SK-N-SH treated with all-trans-retinoic acid at 6 μM for 48 hours (cell line): ENCODE measurements around the gene POLE.

Source experiments
- ATAC-seq: fragments of 200-7000 bp; cut with Tn5 transposase; 3 replicates; pipeline ENCODE4 v1.9.1; 2020; ENCODE audit warnings: mild to moderate bottlenecking, moderate library complexity
- ARNTL ChIP-seq: fragments of 450-650 bp; formaldehyde crosslinking; IDR thresholded peaks from 2 replicates; pipeline ENCODE4 v1.5.0; 2020; ENCODE audit warnings: low read depth, mild to moderate bottlenecking, moderate library complexity, borderline replicate concordance
- BACH2 ChIP-seq: fragments of 250-450 bp; sonication (Bioruptor Pico); IDR thresholded peaks from 2 replicates; pipeline ENCODE4 v1.9.0; 2021; ENCODE audit warnings: mild to moderate bottlenecking, borderline replicate concordance
- CREB5 ChIP-seq: fragments of 250-450 bp; sonication (Bioruptor Pico); IDR thresholded peaks from 2 replicates; pipeline ENCODE4 v1.5.1; 2020; ENCODE audit warnings: low read depth, mild to moderate bottlenecking, moderate library complexity
- CSDC2 ChIP-seq: fragments of 250-450 bp; sonication (Bioruptor Pico); IDR thresholded peaks from 2 replicates; pipeline ENCODE4 v1.5.0; 2020; ENCODE audit warnings: mild to moderate bottlenecking, moderate library complexity
- ESRRG ChIP-seq: fragments of 250-450 bp; sonication (Bioruptor Pico); IDR thresholded peaks from 2 replicates; pipeline ENCODE4 v1.6.1; 2021; ENCODE audit warnings: mild to moderate bottlenecking
- PPARA ChIP-seq: fragments of 250-450 bp; sonication (Bioruptor Pico); IDR thresholded peaks from 2 replicates; pipeline ENCODE4 v1.5.0; 2020; ENCODE audit warnings: mild to moderate bottlenecking, borderline replicate concordance
- SNAI2 ChIP-seq: fragments of 250-450 bp; sonication (Bioruptor Pico); IDR thresholded peaks from 2 replicates; pipeline ENCODE4 v1.5.0; 2020; ENCODE audit warnings: mild to moderate bottlenecking, moderate library complexity
- TCF4 ChIP-seq: fragments of 250-450 bp; sonication (Bioruptor Pico); IDR thresholded peaks from 2 replicates; pipeline ENCODE4 v1.8.0; 2021; ENCODE audit warnings: mild to moderate bottlenecking, moderate library complexity, borderline replicate concordance
- TOX ChIP-seq: fragments of 250-450 bp; sonication (Bioruptor Pico); IDR thresholded peaks from 2 replicates; pipeline ENCODE4 v1.8.0; 2021; ENCODE audit warnings: mild to moderate bottlenecking, moderate library complexity, borderline replicate concordance
- ZFP3 ChIP-seq: fragments of 250-450 bp; sonication (Bioruptor Pico); IDR thresholded peaks from 2 replicates; pipeline ENCODE4 v1.5.0; 2020; ENCODE audit warnings: mild to moderate bottlenecking, moderate library complexity
- ZFP30 ChIP-seq: fragments of 450-650 bp; formaldehyde crosslinking; IDR thresholded peaks from 2 replicates; pipeline ENCODE4 v1.5.0; 2022; ENCODE audit warnings: mild to moderate bottlenecking, moderate library complexity
- ZNF565 ChIP-seq: fragments of 450-650 bp; formaldehyde crosslinking; conservative IDR thresholded peaks from 2 replicates; pipeline ENCODE4 v1.5.0; 2020; ENCODE audit warnings: low read depth, mild to moderate bottlenecking, moderate library complexity
- ZNF8 ChIP-seq: fragments of 450-650 bp; formaldehyde crosslinking; IDR thresholded peaks from 2 replicates; pipeline ENCODE4 v1.5.0; 2020; ENCODE audit warnings: mild to moderate bottlenecking, moderate library complexity
- TF ChIP-seq, protein P1 (sequence below): fragments of 250-450 bp; sonication (Bioruptor Pico); IDR thresholded peaks from 2 replicates; pipeline ENCODE4 v1.5.1; 2021; ENCODE audit warnings: mild to moderate bottlenecking, moderate library complexity
- TF ChIP-seq, protein P2 (sequence below): fragments of 250-450 bp; sonication (Bioruptor Pico); IDR thresholded peaks from 2 replicates; pipeline ENCODE4 v1.8.0; 2020; ENCODE audit warnings: mild to moderate bottlenecking, moderate library complexity, borderline replicate concordance

Gene POLE

GRCh38 chr12:132593938-132594358 is 93.2 kb downstream of the POLE start (continued):
- TF ChIP-seq, protein P1, sequence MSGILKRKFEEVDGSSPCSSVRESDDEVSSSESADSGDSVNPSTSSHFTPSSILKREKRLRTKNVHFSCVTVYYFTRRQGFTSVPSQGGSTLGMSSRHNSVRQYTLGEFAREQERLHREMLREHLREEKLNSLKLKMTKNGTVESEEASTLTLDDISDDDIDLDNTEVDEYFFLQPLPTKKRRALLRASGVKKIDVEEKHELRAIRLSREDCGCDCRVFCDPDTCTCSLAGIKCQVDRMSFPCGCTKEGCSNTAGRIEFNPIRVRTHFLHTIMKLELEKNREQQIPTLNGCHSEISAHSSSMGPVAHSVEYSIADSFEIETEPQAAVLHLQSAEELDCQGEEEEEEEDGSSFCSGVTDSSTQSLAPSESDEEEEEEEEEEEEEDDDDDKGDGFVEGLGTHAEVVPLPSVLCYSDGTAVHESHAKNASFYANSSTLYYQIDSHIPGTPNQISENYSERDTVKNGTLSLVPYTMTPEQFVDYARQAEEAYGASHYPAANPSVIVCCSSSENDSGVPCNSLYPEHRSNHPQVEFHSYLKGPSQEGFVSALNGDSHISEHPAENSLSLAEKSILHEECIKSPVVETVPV (CRISPR knock-in tag): no peak
- TF ChIP-seq ESRRG (CRISPR knock-in tag): no peak
- no peak for TF ChIP-seq ARNTL (CRISPR knock-in tag)
- no peak for TF ChIP-seq CSDC2
- no peak for TF ChIP-seq SNAI2 (CRISPR knock-in tag)
- no peak for TF ChIP-seq ZFP3 (CRISPR knock-in tag)
- no peak for TF ChIP-seq TOX (CRISPR knock-in tag)
- no peak for TF ChIP-seq ZNF8 (CRISPR knock-in tag)
- TF ChIP-seq CREB5 (CRISPR knock-in tag): no peak

GRCh38 chr12:132593521-132593920 is 93.6 kb downstream of the POLE start:
- peak; percentile 21 for ATAC-seq
- no peak for TF ChIP-seq ARNTL (CRISPR knock-in tag)
- TF ChIP-seq PPARA (CRISPR knock-in tag): no peak
- TF ChIP-seq, protein P1 (CRISPR knock-in tag): no peak
- TF ChIP-seq CREB5 (CRISPR knock-in tag): no peak
- no peak for TF ChIP-seq CSDC2
- TF ChIP-seq, protein P2, sequence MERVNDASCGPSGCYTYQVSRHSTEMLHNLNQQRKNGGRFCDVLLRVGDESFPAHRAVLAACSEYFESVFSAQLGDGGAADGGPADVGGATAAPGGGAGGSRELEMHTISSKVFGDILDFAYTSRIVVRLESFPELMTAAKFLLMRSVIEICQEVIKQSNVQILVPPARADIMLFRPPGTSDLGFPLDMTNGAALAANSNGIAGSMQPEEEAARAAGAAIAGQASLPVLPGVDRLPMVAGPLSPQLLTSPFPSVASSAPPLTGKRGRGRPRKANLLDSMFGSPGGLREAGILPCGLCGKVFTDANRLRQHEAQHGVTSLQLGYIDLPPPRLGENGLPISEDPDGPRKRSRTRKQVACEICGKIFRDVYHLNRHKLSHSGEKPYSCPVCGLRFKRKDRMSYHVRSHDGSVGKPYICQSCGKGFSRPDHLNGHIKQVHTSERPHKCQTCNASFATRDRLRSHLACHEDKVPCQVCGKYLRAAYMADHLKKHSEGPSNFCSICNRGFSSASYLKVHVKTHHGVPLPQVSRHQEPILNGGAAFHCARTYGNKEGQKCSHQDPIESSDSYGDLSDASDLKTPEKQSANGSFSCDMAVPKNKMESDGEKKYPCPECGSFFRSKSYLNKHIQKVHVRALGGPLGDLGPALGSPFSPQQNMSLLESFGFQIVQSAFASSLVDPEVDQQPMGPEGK: no peak
- TF ChIP-seq, all 23 proteins: peak for 0

DNA sequence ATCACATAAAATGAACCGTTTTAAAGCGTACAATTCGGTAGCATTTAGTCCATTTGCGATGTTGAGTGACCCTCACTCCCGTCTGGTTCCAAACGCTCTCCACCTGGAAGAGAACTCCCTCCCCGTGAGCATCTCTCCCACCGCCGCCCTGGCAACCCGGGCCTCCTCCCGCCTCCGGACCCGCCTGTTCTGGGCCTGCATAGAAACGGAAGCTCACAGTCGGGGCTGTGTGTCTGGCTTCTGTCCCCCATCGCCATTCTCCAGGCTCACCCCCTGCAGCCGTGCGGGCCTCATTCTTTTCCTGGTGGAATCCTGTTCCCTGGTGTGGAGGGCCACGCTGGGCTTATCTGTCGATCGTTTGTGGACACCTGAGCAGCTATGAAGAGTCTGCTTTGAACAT is 94.1 kb downstream of the POLE start:
- ATAC-seq: no peak
- no peak for TF ChIP-seq ZNF565 (CRISPR knock-in tag)
- TF ChIP-seq, protein P1 (CRISPR knock-in tag): no peak
- no peak for TF ChIP-seq CSDC2
- TF ChIP-seq SNAI2 (CRISPR knock-in tag): no peak
- no peak for TF ChIP-seq TCF4 (CRISPR knock-in tag)
- no peak for TF ChIP-seq ZFP30
- no peak for TF ChIP-seq BACH2

DNA sequence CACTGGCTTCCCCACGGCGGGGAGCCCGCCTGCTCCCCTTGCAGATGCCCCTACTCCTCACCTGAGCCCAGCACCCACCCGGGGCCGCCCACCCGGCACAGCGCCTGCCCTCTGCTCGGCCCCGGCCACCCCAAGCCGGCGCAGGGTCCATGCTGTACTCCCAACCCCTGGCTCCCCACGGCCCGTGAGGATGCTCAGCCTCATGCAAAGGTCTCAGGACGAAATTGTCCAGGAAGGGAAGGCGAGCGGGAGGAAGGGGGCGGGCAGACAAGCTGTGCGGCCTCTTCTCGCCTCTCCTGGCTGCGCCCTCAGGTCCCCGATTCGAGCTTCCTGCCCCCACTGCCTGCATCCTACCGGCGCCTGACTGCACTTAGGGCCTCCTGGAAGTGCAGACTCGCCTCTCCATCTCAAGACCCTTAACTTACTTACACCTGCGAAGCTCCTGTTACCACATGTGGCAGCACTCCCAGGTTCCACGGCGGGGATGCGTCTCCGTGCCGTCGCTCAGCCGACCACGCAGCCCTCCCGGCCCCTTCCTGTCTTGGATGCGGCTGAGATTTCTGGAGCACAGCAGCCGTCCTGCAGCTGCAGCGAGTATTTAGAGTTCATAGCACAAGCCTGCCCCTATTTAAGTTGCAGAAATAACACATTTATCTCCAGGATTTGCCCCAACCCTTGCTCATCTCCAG is 94.7 kb downstream of the POLE start:
- ATAC-seq: no peak
- no peak for TF ChIP-seq ZFP30
- TF ChIP-seq, all 23 proteins: peak for 0
